BLaER1 treated with 17β-estradiol and CSF1 and Interleukin-3, amounts not matched to agents 10 nM and 100 nM (cell line): ENCODE data around the gene SNHG17.

ENCODE experiments used
- H3K27ac ChIP-seq, 11 experiments: shearing (Covaris generic); formaldehyde crosslinking; 2 replicates each; pipeline ENCODE4 v1.8.1; 2022
- H3K27me3 ChIP-seq, 11 experiments: shearing (Covaris generic); formaldehyde crosslinking; 2 replicates each; pipeline ENCODE4 v1.8.1; 2022
- H3K36me3 ChIP-seq, 11 experiments: shearing (Covaris generic); formaldehyde crosslinking; 2 replicates each; pipeline ENCODE4 v1.8.1; 2022
- H3K4me1 ChIP-seq, 10 experiments: shearing (Covaris generic); formaldehyde crosslinking; 2 replicates each; pipeline ENCODE4 v1.8.1; 2022
- H3K4me2 ChIP-seq, 11 experiments: shearing (Covaris generic); formaldehyde crosslinking; 2 replicates each; pipeline ENCODE4 v1.8.1; 2022
- H3K4me3 ChIP-seq, 10 experiments: shearing (Covaris generic); formaldehyde crosslinking; 2 replicates each; pipeline ENCODE4 v1.8.1; 2022
- H3K9ac ChIP-seq, 11 experiments: shearing (Covaris generic); formaldehyde crosslinking; 2 replicates each; pipeline ENCODE4 v1.8.1; 2022
- H3K9me3 ChIP-seq, 11 experiments: shearing (Covaris generic); formaldehyde crosslinking; replicated peaks in 1 of 11; 2 replicates each; pipeline ENCODE4 v1.8.1; 2022
- H4K20me1 ChIP-seq, 11 experiments: shearing (Covaris generic); formaldehyde crosslinking; 2 replicates each; pipeline ENCODE4 v1.8.1; 2022
- Cebpa-rat ChIP-seq, 11 experiments: shearing (Covaris generic); IDR thresholded peaks; 2 replicates each; pipeline ENCODE4 v1.8.1; 2022

SNHG17 gene

GRCh38 chr20:38428800-38429199 lies 6.3 kb downstream of the SNHG17 start:
- no peak for TF ChIP-seq Cebpa-rat (IDR thresholded peaks at IDR 0.05)
- H3K4me1 ChIP-seq = peaks cover 52 to 100% (median 74%) of the 10 kb centered on the region in 10 experiments
- H3K9me3 ChIP-seq = peaks cover 0 to 14% (median 3%) of the 10 kb centered on the region in 11 experiments; a peak in 5 of 22 replicates
- peaks cover 100% of the 10 kb centered on the region in 11 experiments for H4K20me1 ChIP-seq
- H3K36me3 ChIP-seq = peaks cover 100% of the 10 kb centered on the region in 11 experiments
- H3K9ac ChIP-seq = 0 out of 22 replicates have a peak overlapping the region, but pooled peaks of 1 of the 11 experiments have one; percentile 27
- H3K27me3 ChIP-seq = no peaks in the 10 kb centered on the region
- peak overlapping the region in 2 of 11 experiments; percentile 13 to 20; a peak in 1 of 22 replicates for H3K4me2 ChIP-seq
- H3K27ac ChIP-seq = no peak overlapping the region
- no peak overlapping the region for H3K4me3 ChIP-seq

- no peak overlapping the region for H3K27ac ChIP-seq
- no peak for TF ChIP-seq Cebpa-rat (IDR thresholded peaks at IDR 0.05)
- H3K4me3 ChIP-seq = no peak overlapping the region
- H4K20me1 ChIP-seq = peaks cover 100% of the 10 kb centered on the region in 11 experiments
- H3K4me1 ChIP-seq = peaks cover 52 to 92% (median 69%) of the 10 kb centered on the region in 10 experiments
- H3K9me3 ChIP-seq = peaks cover 0 to 13% (median 3%) of the 10 kb centered on the region in 11 experiments; a peak in 5 of 22 replicates
- H3K9ac ChIP-seq = peak overlapping the region in 4 of 11 experiments; percentile 5 to 39 (median 24); a peak in 3 of 22 replicates
- peak overlapping the region in 5 of 11 experiments; percentile 1 to 34 (median 20); a peak in 4 of 22 replicates for H3K4me2 ChIP-seq
- peaks cover 100% of the 10 kb centered on the region in 11 experiments for H3K36me3 ChIP-seq
- no peaks in the 10 kb centered on the region for H3K27me3 ChIP-seq
Measured at GRCh38 chr20:38427655-38428023, 7.5 kb downstream of the SNHG17 start.

- H3K4me1 ChIP-seq = peaks cover 49 to 91% (median 67%) of the 10 kb centered on the region in 10 experiments
- H3K9ac ChIP-seq = peak overlapping the region in 2 of 11 experiments; percentile 13 to 33; a peak in 1 of 22 replicates
- no peaks in the 10 kb centered on the region for H3K27me3 ChIP-seq
- no peak for TF ChIP-seq Cebpa-rat (IDR thresholded peaks at IDR 0.05)
- peaks cover 100% of the 10 kb centered on the region in 11 experiments for H3K36me3 ChIP-seq
- no peak overlapping the region for H3K4me3 ChIP-seq
- peaks cover 100% of the 10 kb centered on the region in 11 experiments for H4K20me1 ChIP-seq
- no peaks in the 10 kb centered on the region for H3K9me3 ChIP-seq
- H3K27ac ChIP-seq = no peak overlapping the region; a peak in 1 of 22 replicates
- H3K4me2 ChIP-seq = peak overlapping the region in 4 of 11 experiments; percentile 13 to 34 (median 21); a peak in 4 of 22 replicates
Measured at GRCh38 chr20:38426006-38426897, 8.9 kb downstream of the SNHG17 start.

GRCh38 chr20:38424401-38424800 lies 10.7 kb downstream of the SNHG17 start:
- H3K4me2 ChIP-seq = peak overlapping the region in 6 of 11 experiments; percentile 3 to 33 (median 4); a peak in 4 of 22 replicates

GRCh38 chr20:38423541-38423940 lies 11.6 kb downstream of the SNHG17 start:
- H3K4me3 ChIP-seq = no peak overlapping the region
- H3K27me3 ChIP-seq = no peaks in the 10 kb centered on the region
- no peak overlapping the region for H3K9ac ChIP-seq
- peaks cover 96 to 100% (median 100%) of the 10 kb centered on the region in 11 experiments for H4K20me1 ChIP-seq
- H3K27ac ChIP-seq = no peak overlapping the region
- no peak for TF ChIP-seq Cebpa-rat (IDR thresholded peaks at IDR 0.05)
- no peaks in the 10 kb centered on the region for H3K9me3 ChIP-seq
- H3K4me1 ChIP-seq = peaks cover 44 to 71% (median 55%) of the 10 kb centered on the region in 10 experiments
- peaks cover 100% of the 10 kb centered on the region in 11 experiments for H3K36me3 ChIP-seq
- H3K4me2 ChIP-seq = peak overlapping the region in 4 of 11 experiments; percentile 3 to 22 (median 6); a peak in 3 of 22 replicates

More at GRCh38 chr20:38424401-38424800, 10.7 kb downstream of the SNHG17 start:
- H3K36me3 ChIP-seq = peaks cover 100% of the 10 kb centered on the region in 11 experiments
- H3K27me3 ChIP-seq = no peaks in the 10 kb centered on the region
- no peaks in the 10 kb centered on the region for H3K9me3 ChIP-seq
- no peak for TF ChIP-seq Cebpa-rat (IDR thresholded peaks at IDR 0.05)
- H3K27ac ChIP-seq = no peak overlapping the region
- H4K20me1 ChIP-seq = peaks cover 98 to 100% (median 100%) of the 10 kb centered on the region in 11 experiments
- peaks cover 44 to 78% (median 57%) of the 10 kb centered on the region in 10 experiments for H3K4me1 ChIP-seq
- H3K9ac ChIP-seq = no peak overlapping the region
- no peak overlapping the region for H3K4me3 ChIP-seq

- Histone ChIP-seq H3K4me1 (peaks cover 29 to 55% (median 48%) of the 10 kb centered on the region in 10 experiments), H3K4me3 (no peak overlapping the region), H3K27me3 (no peaks in the 10 kb centered on the region), H3K9me3 (no peaks in the 10 kb centered on the region), H3K27ac (peak overlapping the region in 1 of 11 experiments; percentile 36; a peak in 1 of 22 replicates), H3K9ac (peak overlapping the region in 6 of 11 experiments; percentile 1 to 35 (median 16); a peak in 2 of 22 replicates), H3K4me2 (peak overlapping the region in 7 of 11 experiments; percentile 1 to 48 (median 21); a peak in 10 of 22 replicates), H4K20me1 (peaks cover 84 to 100% (median 92%) of the 10 kb centered on the region in 11 experiments), H3K36me3 (peaks cover 99 to 100% (median 100%) of the 10 kb centered on the region in 11 experiments)
- TF ChIP-seq Cebpa-rat (IDR thresholded peaks at IDR 0.05) = no peak
Measured at GRCh38 chr20:38421915-38422314, 13.2 kb downstream of the SNHG17 start.

GRCh38 chr20:38420388-38421085 lies 14.6 kb downstream of the SNHG17 start:
- H3K9me3 ChIP-seq = no peaks in the 10 kb centered on the region; a peak in 1 of 22 replicates
- no peak overlapping the region for H3K27ac ChIP-seq
- no peak overlapping the region for H3K9ac ChIP-seq
- H3K4me2 ChIP-seq = no peak overlapping the region
- H3K36me3 ChIP-seq = peaks cover 98 to 100% (median 100%) of the 10 kb centered on the region in 11 experiments
- no peak overlapping the region for H3K4me3 ChIP-seq
- peaks cover 70 to 100% (median 86%) of the 10 kb centered on the region in 11 experiments for H4K20me1 ChIP-seq
- no peak for TF ChIP-seq Cebpa-rat (IDR thresholded peaks at IDR 0.05)
- H3K4me1 ChIP-seq = peaks cover 15 to 43% (median 40%) of the 10 kb centered on the region in 10 experiments
- no peaks in the 10 kb centered on the region for H3K27me3 ChIP-seq

GRCh38 chr20:38418509-38419204 lies 16.5 kb downstream of the SNHG17 start:
- Histone ChIP-seq H3K4me3 (no peak overlapping the region), H3K9me3 (no peaks in the 10 kb centered on the region; a peak in 1 of 22 replicates), H4K20me1 (peaks cover 51 to 89% (median 67%) of the 10 kb centered on the region in 11 experiments), H3K4me2 (no peak overlapping the region), H3K27me3 (no peaks in the 10 kb centered on the region), H3K9ac (no peak overlapping the region), H3K4me1 (peaks cover 4 to 25% (median 21%) of the 10 kb centered on the region in 10 experiments; a peak in 17 of 20 replicates), H3K27ac (no peak overlapping the region), H3K36me3 (peaks cover 97 to 100% (median 100%) of the 10 kb centered on the region in 11 experiments)
- no peak for TF ChIP-seq Cebpa-rat (IDR thresholded peaks at IDR 0.05)
